RWPE2 (cell line): ENCODE results near the gene LILRB2.
A peak's percentile ranks its signal among the peaks of the same experiment; 100 is the strongest.

ENCODE experiments used
- ATAC-seq: fragments of 200-7000 bp; cut with Tn5 transposase; 3 replicates; pipeline ENCODE4 v1.9.1; 2021; ENCODE audit warnings: low read depth
- DNase-seq: peaks from one replicate; pipeline ENCODE4 v3.0.0-alpha.2; 2020; ENCODE audit warnings: low spot score
- H3K27ac ChIP-seq: fragments of 450-650 bp; 2 replicates; pipeline ENCODE4 v1.5.1; 2017; ENCODE audit warnings: mild to moderate bottlenecking; ENCODE audit not compliant: poor library complexity, severe bottlenecking
- H3K27me3 ChIP-seq: fragments of 250-450 bp; sonication (Bioruptor Pico); 2 replicates; pipeline ENCODE4 v1.5.1; 2021; ENCODE audit warnings: mild to moderate bottlenecking, moderate library complexity; ENCODE audit not compliant: insufficient read depth, poor library complexity, severe bottlenecking
- H3K36me3 ChIP-seq: fragments of 250-450 bp; sonication (Bioruptor Pico); 2 replicates; pipeline ENCODE4 v1.5.1; 2020; ENCODE audit warnings: low read depth, mild to moderate bottlenecking, moderate library complexity
- H3K4me1 ChIP-seq: fragments of 250-450 bp; sonication (Bioruptor Pico); 2 replicates; pipeline ENCODE4 v1.5.1; 2021; ENCODE audit warnings: mild to moderate bottlenecking, moderate library complexity; ENCODE audit not compliant: insufficient read depth, poor library complexity, severe bottlenecking
- H3K4me3 ChIP-seq: fragments of 250-450 bp; sonication (Bioruptor Pico); 2 replicates; pipeline ENCODE4 v1.5.1; 2021; ENCODE audit warnings: mild to moderate bottlenecking, moderate library complexity; ENCODE audit not compliant: severe bottlenecking
- H3K9me3 ChIP-seq: fragments of 250-450 bp; sonication (Bioruptor Pico); 2 replicates; pipeline ENCODE4 v1.5.1; 2021; ENCODE audit warnings: mild to moderate bottlenecking, moderate library complexity; ENCODE audit not compliant: severe bottlenecking
- CTCF ChIP-seq: fragments of 450-650 bp; IDR thresholded peaks from one replicate; pipeline ENCODE4 v1.5.1; 2017; ENCODE audit warnings: mild to moderate bottlenecking, moderate library complexity; ENCODE audit not compliant: poor library complexity, severe bottlenecking

The LILRB2 gene

GRCh38 chr19:54256250-54257115, 24.4 kb downstream of the LILRB2 start:
- Histone ChIP-seq H3K27ac (no peak overlapping the region), H3K9me3 (no peaks in the 10 kb centered on the region), H3K36me3 (no peaks in the 10 kb centered on the region), H3K4me1 (no peaks in the 10 kb centered on the region), H3K4me3 (no peak overlapping the region), H3K27me3 (peaks cover 29% of the 10 kb centered on the region)
- DNase-seq: no peak
- TF ChIP-seq CTCF: no peak
- ATAC-seq: no peak

GRCh38 chr19:54255105-54255775, 25.7 kb downstream of the LILRB2 start:
- Histone ChIP-seq H3K9me3 (no peaks in the 10 kb centered on the region), H3K27me3 (peaks cover 29% of the 10 kb centered on the region), H3K36me3 (no peaks in the 10 kb centered on the region), H3K27ac (no peak overlapping the region), H3K4me3 (no peak overlapping the region), H3K4me1 (no peaks in the 10 kb centered on the region)
- DNase-seq: no peak
- ATAC-seq: no peak
- no peak for TF ChIP-seq CTCF

GRCh38 chr19:54254195-54254906, 26.6 kb downstream of the LILRB2 start:
- no peaks in the 10 kb centered on the region for H3K4me1 ChIP-seq

GRCh38 chr19:54253331-54254194, 27.3 kb downstream of the LILRB2 start:
- TF ChIP-seq CTCF: no peak
- Histone ChIP-seq H3K27me3 (peaks cover 29% of the 10 kb centered on the region), H3K4me3 (no peak overlapping the region), H3K27ac (no peak overlapping the region), H3K9me3 (no peaks in the 10 kb centered on the region), H3K4me1 (no peaks in the 10 kb centered on the region), H3K36me3 (no peaks in the 10 kb centered on the region)
- no peak for DNase-seq
- no peak for ATAC-seq

More at GRCh38 chr19:54254195-54254906, 26.6 kb downstream of the LILRB2 start:
- no peak for DNase-seq
- Histone ChIP-seq H3K4me3 (no peak overlapping the region), H3K27ac (no peak overlapping the region), H3K9me3 (no peaks in the 10 kb centered on the region), H3K27me3 (peaks cover 29% of the 10 kb centered on the region), H3K36me3 (no peaks in the 10 kb centered on the region)
- peak; percentile 29; the same call in 2 of the 3 replicates for ATAC-seq
- no peak for TF ChIP-seq CTCF
